Activated CD8-positive, alpha-beta memory T cell treated with anti-CD3 and anti-CD28 coated beads for 36 hours (primary cell): ENCODE measurements around the gene PLEKHA5. TPM values are rescaled to one million over a fixed set of nuclear protein-coding genes. Genes with fewer than 3 reads are reported as not detected.

Experiments
- CTCF ChIA-PET: fragments of 350-600 bp; sonication (Branson Sonifier 250); formaldehyde crosslinking; loops from one replicate; lab custom pipeline; 2021; ENCODE audit warnings: antibody characterized with exemption; lab: Charles Lee
- POLR2A ChIA-PET: fragments of 350-600 bp; sonication (Branson Sonifier 250); formaldehyde crosslinking; loops from one replicate; lab custom pipeline; 2021; ENCODE audit warnings: antibody characterized with exemption; lab: Charles Lee
- total RNA-seq, 2 experiments: library from RNA; stranded (reverse); gene quantifications; one replicate each; pipeline ENCODE4 v1.2.3, GENCODE V29; 2021

Gene PLEKHA5
- total RNA-seq, 2 experiments from 2014 or later: 3.9 to 4.6 TPM

DNA sequence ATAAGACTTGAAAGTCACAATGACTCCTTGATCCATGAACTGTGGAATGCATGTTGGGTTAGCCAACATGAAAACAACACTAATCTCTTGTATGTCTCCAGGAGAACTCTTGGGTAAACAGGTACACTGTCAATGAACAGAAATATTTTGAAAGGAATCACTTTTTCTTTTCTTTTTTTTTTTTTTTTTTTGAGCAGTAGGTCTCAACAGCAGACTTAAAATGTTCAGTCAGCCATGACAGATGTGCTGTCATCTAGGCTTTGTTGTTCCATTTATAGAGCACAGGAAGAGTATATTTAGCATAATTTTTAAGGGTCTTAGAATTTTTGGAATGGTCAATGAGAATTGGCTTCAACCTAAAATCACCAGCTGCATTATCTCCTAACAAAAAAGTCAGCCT lies 2.3 kb upstream of the PLEKHA5 start:
- POLR2A ChIA-PET: no interaction called here
- CTCF ChIA-PET: no interaction called here

DNA sequence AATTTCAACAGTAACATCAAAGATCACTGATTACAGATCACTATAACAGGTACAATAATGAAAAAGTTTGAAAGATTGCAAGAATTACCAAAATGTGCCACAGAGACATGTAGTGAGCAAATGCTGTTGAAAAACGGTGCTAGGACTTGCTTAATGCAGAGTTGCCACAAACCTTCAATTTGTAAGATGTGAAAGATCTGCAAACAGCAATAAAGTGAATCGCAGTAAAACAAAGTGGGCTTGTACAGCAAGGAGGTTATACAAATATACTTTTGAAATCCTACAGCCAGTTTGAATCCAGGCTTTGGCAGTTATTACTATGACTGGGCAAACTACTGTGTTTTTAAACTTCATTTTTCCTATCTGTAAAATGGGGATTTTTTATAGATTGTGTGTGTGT lies 1.0 kb upstream of the PLEKHA5 start:
- ChIA-PET POLR2A (no interaction called here), CTCF (no interaction called here)

DNA sequence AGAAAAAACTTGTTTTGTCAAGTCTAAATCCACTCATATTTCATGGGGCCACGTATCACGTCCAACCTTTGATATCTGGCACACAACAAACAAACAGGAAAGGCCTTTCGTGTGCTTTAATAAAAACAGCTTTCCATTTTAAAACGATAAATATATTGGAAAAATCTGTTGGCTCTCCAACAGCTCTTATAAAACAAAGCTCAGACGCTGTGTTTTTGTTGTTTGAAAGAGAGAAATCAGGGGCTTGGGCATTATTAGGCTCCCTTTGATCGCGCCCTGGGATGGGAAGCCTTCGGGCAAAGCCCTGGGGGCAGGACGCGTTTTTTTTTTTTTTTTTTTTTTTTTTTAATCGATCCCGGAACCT lies 429 bp upstream of the PLEKHA5 start:
- CTCF ChIA-PET: no interaction called here
- POLR2A ChIA-PET: no interaction called here

DNA sequence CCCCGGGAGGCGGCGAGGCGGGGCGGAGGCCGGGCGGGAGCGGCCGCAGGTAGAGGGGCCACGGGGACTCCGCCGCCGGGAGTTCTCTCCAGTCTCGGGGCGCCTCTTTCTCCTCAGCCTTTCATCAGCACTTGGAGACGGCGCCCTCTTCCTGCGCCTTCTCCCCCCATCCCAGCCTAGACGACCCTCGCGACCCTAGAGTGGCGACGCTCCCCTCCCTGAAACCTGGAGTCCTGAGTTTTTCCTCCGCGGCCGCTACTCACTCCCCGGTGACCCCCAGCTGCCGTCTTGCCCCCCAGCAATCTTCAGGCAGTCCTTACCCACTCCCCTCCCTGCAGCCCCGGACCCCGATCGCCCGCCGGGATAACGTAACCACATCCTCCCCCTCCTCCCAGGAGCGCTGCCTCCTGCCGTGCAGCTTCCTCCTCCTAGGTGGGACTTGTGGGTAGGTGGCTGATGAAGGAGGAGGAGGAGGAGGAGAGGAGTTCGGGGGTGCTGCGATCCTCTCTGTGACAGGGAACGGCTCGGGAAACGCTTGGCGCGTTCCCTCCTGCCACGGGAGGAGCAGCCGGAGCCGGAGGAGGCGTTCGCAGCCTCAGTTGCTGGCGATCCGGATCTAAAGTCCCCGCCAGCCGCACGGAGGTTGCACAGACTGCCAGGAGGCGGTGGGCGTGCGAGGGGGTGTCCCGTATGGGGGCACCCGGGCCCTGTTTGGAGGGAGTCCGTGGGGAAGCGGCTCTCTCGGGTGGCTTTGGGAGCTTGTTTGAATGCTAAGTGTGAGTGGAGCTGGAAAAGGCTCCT lies 891 bp downstream of the PLEKHA5 start:
- ChIA-PET CTCF (no interaction called here), POLR2A (interaction anchor here (0.6 to 0.7 kb wide), 2 partner anchors 36 to 84 kb away, joined by 3 to 6 read pairs; no protein-coding TSS in a partner anchor)

DNA sequence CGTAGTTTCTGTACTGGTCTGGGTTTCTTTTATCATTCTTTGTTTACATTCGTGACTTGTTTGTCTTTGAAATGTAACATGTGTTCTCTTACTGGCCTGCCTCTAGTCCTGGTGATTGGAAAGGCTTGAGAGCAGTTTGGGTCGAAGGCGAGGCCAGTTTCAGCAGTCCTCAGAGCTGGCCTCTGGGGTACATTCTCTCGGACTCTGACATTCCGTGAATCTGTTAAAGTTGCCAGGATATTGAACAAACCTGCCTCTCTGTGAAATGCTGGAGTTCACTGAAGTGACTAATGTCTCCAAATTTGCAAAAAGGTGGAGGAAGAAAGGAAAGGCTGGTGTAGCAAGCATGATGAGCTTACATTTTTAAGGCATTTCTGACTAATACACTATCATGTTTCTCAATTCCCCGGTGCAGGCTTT lies 1.5 kb downstream of the PLEKHA5 start:
- POLR2A ChIA-PET: interaction anchor here (0.6 kb wide), 1 partner anchor 84 kb away, joined by 3 read pairs; no protein-coding TSS in a partner anchor
- CTCF ChIA-PET: no interaction called here

DNA sequence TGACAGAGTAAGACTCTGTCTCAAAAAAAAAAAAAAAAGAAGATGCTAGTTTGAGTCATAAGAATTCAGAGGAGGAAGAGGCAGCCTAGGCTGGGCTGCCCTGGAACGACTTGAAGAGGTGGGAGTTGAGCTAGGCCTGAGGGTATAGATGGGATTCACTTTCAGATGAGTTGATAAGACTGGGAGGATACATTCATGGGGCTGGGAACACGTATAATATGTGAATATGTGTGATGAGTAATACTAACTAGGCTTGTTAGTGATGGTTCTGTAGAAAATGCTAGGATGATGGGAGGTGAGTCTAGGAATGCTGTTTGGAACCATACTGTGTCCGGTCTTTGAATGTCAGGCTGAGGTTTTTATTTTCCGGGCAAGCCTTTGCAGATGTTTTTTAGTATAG lies 9.0 kb downstream of the PLEKHA5 start:
- ChIA-PET CTCF (no interaction called here), POLR2A (no interaction called here)

DNA sequence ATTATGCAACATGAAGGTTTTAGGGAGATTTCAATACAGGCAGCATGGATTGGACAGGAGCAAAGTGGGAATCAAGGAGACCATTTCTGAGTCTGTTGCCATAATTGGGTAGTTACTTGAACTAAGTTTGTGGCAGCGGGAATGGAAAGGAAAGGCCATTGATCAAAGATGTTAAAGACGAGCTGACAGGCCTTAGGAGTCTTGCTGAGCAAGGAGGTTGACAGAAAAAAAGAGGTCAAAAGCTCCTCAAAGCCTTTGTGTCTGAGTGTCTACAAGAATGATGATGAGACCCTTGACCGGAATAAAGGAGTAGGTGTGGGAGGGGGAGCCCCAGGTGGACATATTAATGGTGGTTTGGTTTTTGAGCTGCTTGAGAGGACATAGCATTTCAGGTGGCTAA lies 9.4 kb downstream of the PLEKHA5 start:
- CTCF ChIA-PET: interaction anchor here (1.0 kb wide), 1 partner anchor 159 kb away, joined by 3 read pairs; no protein-coding TSS in a partner anchor
- POLR2A ChIA-PET: no interaction called here

DNA sequence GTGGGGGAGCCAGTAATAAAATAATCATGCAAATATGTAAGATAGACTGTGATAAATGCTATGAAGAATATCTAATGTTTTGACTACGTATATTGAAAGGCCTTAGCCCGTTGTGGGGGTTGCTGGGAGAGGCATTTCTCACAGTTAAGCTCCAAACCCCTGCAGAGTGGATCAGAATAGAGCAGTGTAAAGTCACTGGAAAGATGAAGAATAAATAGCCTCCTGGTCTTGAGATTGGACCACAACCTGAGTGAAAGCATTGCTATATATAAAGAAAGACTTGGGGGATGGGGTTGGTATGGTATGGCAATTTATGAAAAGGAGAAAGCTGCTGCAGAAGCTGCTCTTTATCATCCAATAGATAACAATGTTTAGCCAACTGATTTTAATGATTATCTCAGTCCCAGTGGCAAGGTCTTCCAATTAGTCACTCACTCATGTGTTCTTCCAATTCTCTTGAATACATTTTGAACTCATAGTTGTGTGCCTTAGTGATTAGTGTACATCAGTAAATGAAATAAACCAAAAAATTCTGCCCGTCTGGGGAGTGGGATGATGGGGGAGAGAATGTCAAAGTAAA lies 10.2 kb downstream of the PLEKHA5 start:
- ChIA-PET POLR2A (no interaction called here), CTCF (interaction anchor here (1.0 kb wide), 1 partner anchor 159 kb away, joined by 3 read pairs; no protein-coding TSS in a partner anchor)

DNA sequence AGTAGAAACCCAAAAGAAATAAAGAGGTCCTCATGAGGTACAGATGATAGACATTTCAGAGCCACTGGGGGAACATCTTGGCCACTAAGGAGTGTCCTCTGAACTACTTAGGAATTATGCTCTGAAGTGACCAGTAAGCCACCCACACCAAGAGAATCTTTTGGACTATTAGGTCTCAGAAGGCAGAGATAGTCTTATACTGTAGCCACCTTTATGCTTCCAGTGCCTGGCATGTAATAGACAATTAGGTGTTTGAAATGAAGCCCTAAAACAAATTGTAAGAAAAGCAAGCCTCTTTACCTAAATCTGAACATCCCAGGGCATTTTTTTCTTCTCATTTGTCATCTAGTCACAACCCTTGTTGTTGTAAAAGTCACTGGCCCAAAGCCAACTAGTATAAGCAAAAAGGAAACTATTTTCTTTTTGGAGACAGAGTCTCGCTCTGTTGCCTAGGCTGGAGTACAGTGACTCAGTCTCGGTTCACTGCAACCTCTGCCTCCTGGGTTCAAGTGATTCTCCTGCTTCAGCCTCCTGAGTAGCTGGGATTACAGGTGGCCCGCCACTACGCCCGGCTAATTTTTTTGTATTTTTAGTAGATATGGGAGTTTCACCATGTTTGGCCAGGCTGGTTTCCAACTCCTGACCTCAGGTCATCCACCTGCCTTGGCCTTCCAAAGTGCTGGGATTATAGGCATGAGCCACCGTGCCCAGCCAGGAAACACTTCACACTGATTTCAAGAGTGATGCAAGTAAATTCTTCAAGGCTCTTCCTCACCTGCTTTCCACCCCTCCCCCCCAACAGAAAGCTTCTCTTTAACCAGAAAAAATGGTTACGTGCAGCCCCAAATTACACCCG lies 11.1 kb downstream of the PLEKHA5 start:
- ChIA-PET CTCF (no interaction called here), POLR2A (no interaction called here)

DNA sequence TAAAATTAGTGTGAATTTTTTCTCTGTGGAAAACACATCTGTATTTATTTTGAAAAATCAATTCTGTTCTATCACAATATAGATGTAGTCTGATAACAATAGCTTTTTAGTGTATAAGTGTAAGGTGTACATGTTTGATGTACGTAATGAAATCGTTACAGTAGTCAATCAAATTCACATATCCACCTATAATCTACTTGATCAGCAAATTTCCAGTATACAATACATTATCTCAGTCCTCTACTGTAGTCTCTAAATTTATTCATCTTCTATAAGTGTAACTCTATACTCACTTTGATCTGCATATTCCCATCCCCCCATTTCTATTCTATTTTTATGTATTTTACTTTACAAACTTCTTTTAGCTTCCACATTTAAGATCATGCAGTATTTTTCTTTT lies 13.0 kb downstream of the PLEKHA5 start:
- CTCF ChIA-PET: no interaction called here
- POLR2A ChIA-PET: no interaction called here

DNA sequence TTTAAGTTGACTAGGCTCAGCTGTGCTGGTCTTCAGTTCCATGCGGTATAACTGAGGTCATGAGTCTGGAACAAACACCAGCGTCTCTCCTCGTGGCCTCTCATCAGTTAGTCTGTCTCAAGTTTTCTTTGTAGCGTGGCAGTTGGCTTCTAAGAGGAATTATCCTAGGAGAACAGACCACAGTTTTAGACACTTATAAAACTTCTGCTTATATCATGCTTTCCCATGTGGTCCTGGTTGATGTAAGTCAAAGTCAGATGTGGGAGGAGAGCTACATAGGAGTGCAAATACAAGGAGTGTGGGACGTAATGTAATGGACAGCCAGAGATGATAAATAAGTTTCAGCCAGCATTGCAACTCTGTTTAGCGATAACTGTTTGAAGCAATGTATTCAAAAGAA lies 14.8 kb downstream of the PLEKHA5 start:
- POLR2A ChIA-PET: no interaction called here
- CTCF ChIA-PET: no interaction called here

DNA sequence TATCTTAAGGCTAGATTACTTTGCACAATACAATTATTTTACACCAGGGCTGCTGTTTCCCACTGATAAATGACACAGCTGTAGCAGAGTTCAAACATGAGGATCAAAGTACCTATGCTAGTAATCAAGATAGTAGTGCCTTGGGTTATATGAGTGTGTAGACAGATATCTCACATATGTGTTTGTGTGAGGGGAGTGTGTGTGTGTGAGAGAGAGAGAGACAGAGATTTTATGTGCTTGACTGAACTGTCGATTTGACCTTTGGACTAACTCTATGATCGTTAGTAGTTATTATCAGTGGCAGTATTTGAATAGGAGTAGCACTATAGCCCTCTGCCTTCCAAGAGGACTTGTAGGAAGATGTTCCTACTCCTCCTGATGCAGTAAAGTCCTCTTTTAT lies 15.5 kb downstream of the PLEKHA5 start:
- POLR2A ChIA-PET: no interaction called here

DNA sequence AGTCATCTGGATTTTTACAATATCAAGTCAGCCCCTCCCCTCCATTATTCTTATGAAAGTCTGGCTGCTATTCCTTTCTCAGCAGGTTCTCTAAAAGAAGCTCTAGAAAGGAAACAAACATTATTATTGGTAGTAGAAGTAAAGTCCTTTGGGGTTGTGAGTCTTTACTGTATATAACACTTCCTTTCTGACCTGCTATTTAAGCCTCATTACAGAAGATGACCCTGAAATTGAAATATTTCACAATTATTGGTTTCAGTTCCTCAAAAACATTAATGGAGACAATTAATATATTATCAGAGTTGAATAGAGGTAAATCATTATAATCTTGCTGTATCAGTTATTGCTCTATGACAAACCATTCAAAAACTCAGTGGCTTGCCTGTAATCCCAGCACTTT lies 19.3 kb downstream of the PLEKHA5 start:
- POLR2A ChIA-PET: no interaction called here
- CTCF ChIA-PET: no interaction called here

More for the DNA sequence above, 15.5 kb downstream of the PLEKHA5 start:
- CTCF ChIA-PET: no interaction called here

DNA sequence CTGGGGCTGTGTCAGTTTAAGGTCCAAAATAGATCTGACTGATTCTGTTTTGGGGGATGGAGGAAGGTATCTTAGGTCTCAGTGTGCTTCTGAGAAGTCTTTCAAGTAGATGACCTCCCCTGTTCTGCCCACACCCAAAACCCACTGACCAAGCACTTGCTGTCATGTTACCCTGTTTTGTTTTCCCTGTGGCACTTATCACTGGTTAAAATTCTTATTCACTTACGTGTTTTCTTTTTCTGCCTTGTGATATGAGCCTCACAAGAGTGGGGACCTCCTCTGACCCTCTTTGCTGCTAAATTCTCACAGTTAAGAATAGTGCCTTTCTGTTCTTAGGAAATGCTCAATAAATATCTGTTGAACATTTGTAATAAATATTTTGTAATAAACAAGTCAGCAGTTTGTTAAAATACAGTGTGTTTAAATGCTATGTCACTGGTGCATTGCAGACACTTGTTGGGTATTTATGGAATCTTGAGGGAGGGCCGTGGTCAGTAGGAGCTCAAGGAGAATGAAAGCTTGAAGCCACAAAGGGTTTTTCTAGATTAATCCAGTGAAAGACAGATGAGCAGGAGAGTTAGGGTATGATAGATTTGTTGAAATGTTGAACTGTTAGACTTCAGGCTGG lies 20.9 kb downstream of the PLEKHA5 start:
- POLR2A ChIA-PET: no interaction called here
- CTCF ChIA-PET: no interaction called here

DNA sequence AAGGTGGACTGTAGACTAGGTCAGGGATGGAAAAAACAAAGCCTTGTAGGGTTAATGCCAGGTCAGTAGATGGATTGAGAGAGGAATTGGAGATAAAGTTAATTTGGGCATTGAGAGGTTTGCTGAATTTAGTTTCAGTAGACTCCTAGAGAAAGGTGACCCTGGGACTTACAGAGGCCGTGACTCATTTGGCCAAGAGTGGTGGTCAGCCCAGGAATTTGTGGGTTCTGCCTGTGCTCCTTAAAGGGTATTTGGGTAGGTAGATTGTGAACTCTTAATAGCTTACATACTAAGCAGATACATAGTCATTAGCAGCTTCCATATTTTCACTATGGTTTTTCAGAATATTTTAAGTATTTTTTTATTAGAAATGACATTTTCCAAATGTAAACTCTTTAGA lies 21.8 kb downstream of the PLEKHA5 start:
- POLR2A ChIA-PET: no interaction called here
- CTCF ChIA-PET: interaction anchor here (0.7 kb wide), 1 partner anchor 121 kb away, joined by 3 read pairs; no protein-coding TSS in a partner anchor

DNA sequence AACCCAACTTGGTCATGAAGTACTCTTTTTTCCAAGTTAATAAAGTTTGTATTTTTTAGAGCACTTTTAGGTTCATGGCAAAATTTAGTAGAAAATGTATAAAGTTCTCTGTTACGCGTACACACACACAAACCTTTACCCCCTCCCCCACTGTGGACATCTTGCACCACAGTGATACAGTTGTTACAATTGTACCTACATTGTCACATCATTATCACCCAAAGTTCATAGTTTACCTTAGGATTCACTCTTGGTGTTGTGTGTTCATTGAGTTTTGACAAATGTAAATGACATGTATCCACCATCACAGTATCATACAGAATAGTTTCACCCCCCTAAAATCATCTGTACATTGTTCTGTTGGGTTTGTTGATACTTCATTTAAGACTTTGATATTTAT lies 23.9 kb downstream of the PLEKHA5 start:
- POLR2A ChIA-PET: no interaction called here
- CTCF ChIA-PET: no interaction called here

DNA sequence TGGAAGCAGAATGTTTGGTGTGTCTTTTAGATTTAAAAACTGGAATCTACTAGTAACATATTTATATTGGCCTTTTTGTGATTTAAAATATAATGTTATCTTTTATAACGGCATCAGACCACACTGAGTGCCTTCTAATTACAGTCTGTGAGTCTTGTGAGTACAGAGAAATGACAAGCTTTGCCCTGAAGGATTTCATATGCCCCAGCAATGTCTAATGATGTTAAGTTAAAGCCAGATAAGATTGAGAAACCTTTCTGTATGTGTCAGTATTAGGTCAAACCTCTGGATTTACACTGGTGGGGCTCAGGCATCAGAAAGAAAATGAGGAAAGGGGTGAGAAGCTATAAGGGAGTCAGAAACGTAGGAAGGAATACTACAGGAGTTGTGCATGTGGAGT lies 25.2 kb downstream of the PLEKHA5 start:
- CTCF ChIA-PET: no interaction called here
- POLR2A ChIA-PET: no interaction called here

DNA sequence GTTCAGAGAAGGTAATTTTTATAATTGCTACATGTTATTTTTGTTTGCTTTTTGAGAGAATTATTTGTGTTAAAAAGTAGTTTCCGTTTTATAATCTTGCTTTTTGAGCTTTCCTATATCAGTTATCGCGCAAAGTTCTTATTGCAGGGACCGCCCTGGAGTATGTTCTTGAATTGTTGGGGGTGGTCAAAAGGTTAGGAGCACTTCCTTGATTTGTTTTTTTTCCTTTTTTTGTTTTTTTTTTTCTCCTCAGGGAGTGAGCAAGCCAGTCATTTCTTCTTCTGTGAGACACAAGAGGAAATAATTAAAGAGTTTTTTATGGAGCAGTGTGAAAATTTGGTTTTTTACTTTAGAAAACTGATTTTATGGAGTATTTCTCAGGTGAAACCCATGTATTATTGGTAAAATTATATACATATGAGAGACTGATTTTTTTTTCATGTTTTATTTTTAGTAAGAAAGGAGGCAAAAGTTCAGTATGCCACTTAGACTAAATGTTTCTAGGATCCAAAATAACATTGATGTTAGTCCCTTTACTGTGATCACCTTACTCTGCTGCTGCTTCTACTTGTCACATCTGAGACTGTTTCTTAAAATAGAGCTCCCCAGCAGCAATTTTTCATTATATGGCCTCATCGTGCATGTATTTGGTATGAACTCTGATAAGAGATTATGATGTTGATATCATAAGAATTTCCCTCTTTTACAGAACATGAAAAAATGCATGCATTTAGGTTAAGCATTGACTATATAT lies 26.6 kb downstream of the PLEKHA5 start:
- POLR2A ChIA-PET: no interaction called here
- CTCF ChIA-PET: no interaction called here

DNA sequence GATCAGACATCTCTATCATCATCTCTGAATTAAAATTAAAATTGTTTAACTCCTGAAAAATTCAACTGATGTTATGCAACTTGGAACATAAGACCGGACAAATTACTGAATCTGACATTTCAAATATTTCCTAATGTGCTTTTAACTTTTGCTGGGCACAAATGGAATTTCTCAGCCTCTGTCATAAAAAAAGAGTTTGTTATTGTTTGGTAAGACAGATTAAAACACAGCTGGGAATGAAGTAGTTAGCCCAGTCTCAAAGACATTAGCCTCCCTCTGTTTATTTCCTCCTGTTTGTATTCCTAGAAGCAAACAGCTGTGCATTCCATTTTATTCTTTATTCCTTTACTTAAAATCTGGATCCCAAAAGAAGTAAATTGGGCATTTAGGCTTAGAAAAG lies 29.4 kb downstream of the PLEKHA5 start:
- ChIA-PET POLR2A (no interaction called here), CTCF (interaction anchor here (0.6 kb wide), 1 partner anchor 26 kb away, joined by 4 read pairs; no protein-coding TSS in a partner anchor)
